ENCODE measurements around the gene NAV2. TPM values are rescaled to one million over a fixed set of nuclear protein-coding genes. Genes with fewer than 3 reads are reported as not detected.

Gene NAV2
- total RNA-seq, 3 donors from 2014 or later: 21.9 to 65.9 (median 30.9) TPM

GRCh38 chr11:19918302-19919049 lies 205.8 kb downstream of the NAV2 start:
- H3K4me3 ChIP-seq: no peak overlapping the region
- DNase-seq (no peak), ATAC-seq (no peak)
- no peaks in the 10 kb centered on the region for H3K4me1 ChIP-seq (ENCODE audit: low read depth)
- TF ChIP-seq CTCF (IDR thresholded peaks at IDR 0.05): no peak
- no peaks in the 10 kb centered on the region for H3K36me3 ChIP-seq (ENCODE audit: low read depth)
- no peaks in the 10 kb centered on the region for H3K9me3 ChIP-seq
- intact Hi-C loops (cut with DNase I, micrococcal nuclease): no loop called here

- Histone ChIP-seq H3K9me3 (no peaks in the 10 kb centered on the region), H3K36me3 (ENCODE audit: low read depth) (no peaks in the 10 kb centered on the region), H3K4me1 (ENCODE audit: low read depth) (no peaks in the 10 kb centered on the region), H3K4me3 (no peak overlapping the region)
- ATAC-seq (peak; percentile 42), DNase-seq (no peak)
- no peak for TF ChIP-seq CTCF (IDR thresholded peaks at IDR 0.05)
- intact Hi-C loops (cut with DNase I, micrococcal nuclease): no loop called here
Measured at GRCh38 chr11:19919050-19919561, 206.5 kb downstream of the NAV2 start.

GRCh38 chr11:19920982-19921381 lies 208.3 kb downstream of the NAV2 start:
- no peaks in the 10 kb centered on the region for H3K9me3 ChIP-seq
- no peak for ATAC-seq
- H3K36me3 ChIP-seq (ENCODE audit: low read depth): no peaks in the 10 kb centered on the region
- no peak overlapping the region for H3K4me3 ChIP-seq
- intact Hi-C loops (cut with DNase I, micrococcal nuclease): no loop called here
- TF ChIP-seq CTCF (IDR thresholded peaks at IDR 0.05): no peak
- no peaks in the 10 kb centered on the region for H3K4me1 ChIP-seq (ENCODE audit: low read depth)
- DNase-seq: no peak

GRCh38 chr11:19921976-19922688 lies 209.5 kb downstream of the NAV2 start:
- no peak overlapping the region for H3K4me3 ChIP-seq
- H3K4me1 ChIP-seq (ENCODE audit: low read depth): no peaks in the 10 kb centered on the region
- no peak for DNase-seq
- no peaks in the 10 kb centered on the region for H3K9me3 ChIP-seq
- TF ChIP-seq CTCF (IDR thresholded peaks at IDR 0.05): no peak
- no peaks in the 10 kb centered on the region for H3K36me3 ChIP-seq (ENCODE audit: low read depth)
- no peak for ATAC-seq
- intact Hi-C loops (cut with DNase I, micrococcal nuclease): no loop called here

GRCh38 chr11:19922689-19923035 lies 210.0 kb downstream of the NAV2 start:
- DNase-seq (no peak), ATAC-seq (no peak)
- Histone ChIP-seq H3K9me3 (no peaks in the 10 kb centered on the region), H3K36me3 (ENCODE audit: low read depth) (no peaks in the 10 kb centered on the region), H3K4me1 (ENCODE audit: low read depth) (no peaks in the 10 kb centered on the region), H3K4me3 (no peak overlapping the region)
- intact Hi-C loops (cut with DNase I, micrococcal nuclease): no loop called here
- no peak for TF ChIP-seq CTCF (IDR thresholded peaks at IDR 0.05)

All from mucosa of descending colon (tissue), 3 donors.